ENCODE measurements around the gene SETDB1. TPM values are rescaled to one million over a fixed set of nuclear protein-coding genes. Genes with fewer than 3 reads are reported as not detected.

SETDB1 gene
- total and polyA plus RNA-seq, 10 donors = 16.9 to 82.4 (median 53.6) TPM

GRCh38 chr1:150887018-150887417 is 39.1 kb upstream of the SETDB1 start, which contains the start of gene CTXND2:
Gene CTXND2, plus strand, starts transcription at chr1:150887136. Its CDS starts 25,179 bp downstream, at chr1:150912315.
- Histone ChIP-seq H3K4me1 (peaks cover 3 to 28% (median 10%) of the 10 kb centered on the region in 6 donors), H3K27me3 (replicated peaks in 1 of 7) (no peaks in the 10 kb centered on the region), H3K36me3 (no peaks in the 10 kb centered on the region), H3K4me3 (no peak within 1 kb of the TSS), H3K27ac (no peak within 1 kb of the TSS), H3K9me3 (no peaks in the 10 kb centered on the region)
- TF ChIP-seq, protein P1, sequence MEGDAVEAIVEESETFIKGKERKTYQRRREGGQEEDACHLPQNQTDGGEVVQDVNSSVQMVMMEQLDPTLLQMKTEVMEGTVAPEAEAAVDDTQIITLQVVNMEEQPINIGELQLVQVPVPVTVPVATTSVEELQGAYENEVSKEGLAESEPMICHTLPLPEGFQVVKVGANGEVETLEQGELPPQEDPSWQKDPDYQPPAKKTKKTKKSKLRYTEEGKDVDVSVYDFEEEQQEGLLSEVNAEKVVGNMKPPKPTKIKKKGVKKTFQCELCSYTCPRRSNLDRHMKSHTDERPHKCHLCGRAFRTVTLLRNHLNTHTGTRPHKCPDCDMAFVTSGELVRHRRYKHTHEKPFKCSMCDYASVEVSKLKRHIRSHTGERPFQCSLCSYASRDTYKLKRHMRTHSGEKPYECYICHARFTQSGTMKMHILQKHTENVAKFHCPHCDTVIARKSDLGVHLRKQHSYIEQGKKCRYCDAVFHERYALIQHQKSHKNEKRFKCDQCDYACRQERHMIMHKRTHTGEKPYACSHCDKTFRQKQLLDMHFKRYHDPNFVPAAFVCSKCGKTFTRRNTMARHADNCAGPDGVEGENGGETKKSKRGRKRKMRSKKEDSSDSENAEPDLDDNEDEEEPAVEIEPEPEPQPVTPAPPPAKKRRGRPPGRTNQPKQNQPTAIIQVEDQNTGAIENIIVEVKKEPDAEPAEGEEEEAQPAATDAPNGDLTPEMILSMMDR (IDR thresholded peaks at IDR 0.05 in 8 of 11, conservative IDR thresholded peaks at IDR 0.05 in 3 of 11) = no peak
- no peak for TF ChIP-seq POLR2AphosphoS5 (IDR thresholded peaks at IDR 0.05)
- TF ChIP-seq POLR2A (IDR thresholded peaks at IDR 0.05) = no peak
- intact Hi-C loops (cut with DNase I; ENCODE audit: low total_unique reads) = no loop called here
- 57 to 73% (median 63%) methylated on average over 3 of the region's 3 CpGs for WGBS, 5 donors
- DNase-seq = no peak

- H3K27ac ChIP-seq = no peak overlapping the region
- no peaks in the 10 kb centered on the region for H3K9me3 ChIP-seq
- peaks cover 3 to 24% (median 10%) of the 10 kb centered on the region in 6 donors for H3K4me1 ChIP-seq
- no peak for DNase-seq
- no peaks in the 10 kb centered on the region for H3K27me3 ChIP-seq (replicated peaks in 1 of 7)
- no peaks in the 10 kb centered on the region for H3K36me3 ChIP-seq
- no peak overlapping the region for H3K4me3 ChIP-seq
- intact Hi-C loops (cut with DNase I; ENCODE audit: low total_unique reads) = no loop called here
- TF ChIP-seq POLR2A (IDR thresholded peaks at IDR 0.05) (no peak), POLR2AphosphoS5 (IDR thresholded peaks at IDR 0.05) (no peak)
- TF ChIP-seq, protein P1 (IDR thresholded peaks at IDR 0.05 in 8 of 11, conservative IDR thresholded peaks at IDR 0.05 in 3 of 11) = no peak
- 89 to 97% (median 95%) methylated on average over 8 of the region's 8 CpGs for WGBS, 5 donors
These were observed 37.4 kb upstream of the SETDB1 start for GRCh38 chr1:150888727-150889126.

DNA sequence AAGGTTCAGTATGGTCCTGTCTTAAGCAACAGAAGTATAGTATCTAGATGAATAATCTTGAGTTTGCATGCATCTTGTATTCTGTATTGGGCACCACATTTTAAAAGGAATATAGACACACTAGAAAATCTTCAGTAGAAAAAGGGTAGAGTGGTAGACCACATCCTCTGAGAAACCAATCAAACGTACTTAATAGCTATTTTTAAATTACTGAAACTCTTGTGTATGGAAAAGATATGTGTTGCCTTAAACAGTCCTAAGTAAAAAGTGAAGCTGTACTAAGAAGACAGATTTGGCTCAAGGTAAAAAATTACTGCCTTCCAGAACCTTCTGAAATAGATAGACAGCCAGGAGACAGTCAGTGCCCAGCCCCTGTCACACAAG is 36.1 kb upstream of the SETDB1 start:
- 3 to 26% (median 19%) methylated on average over 1 of the region's 1 CpG for WGBS, 5 donors
- DNase-seq = no peak
- intact Hi-C loops (cut with DNase I; ENCODE audit: low total_unique reads) = no loop called here
- H3K27ac ChIP-seq = peak overlapping the region in 2 of 8 donors; percentile 23 to 32
- TF ChIP-seq POLR2A (IDR thresholded peaks at IDR 0.05) (no peak), POLR2AphosphoS5 (IDR thresholded peaks at IDR 0.05) (no peak)
- TF ChIP-seq, protein P1 (IDR thresholded peaks at IDR 0.05 in 8 of 11, conservative IDR thresholded peaks at IDR 0.05 in 3 of 11) = no peak
- no peaks in the 10 kb centered on the region for H3K9me3 ChIP-seq
- H3K36me3 ChIP-seq = no peaks in the 10 kb centered on the region
- H3K27me3 ChIP-seq (replicated peaks in 1 of 7) = no peaks in the 10 kb centered on the region
- peaks cover 3 to 24% (median 10%) of the 10 kb centered on the region in 6 donors for H3K4me1 ChIP-seq
- H3K4me3 ChIP-seq = no peak overlapping the region

GRCh38 chr1:150893336-150893913 is 32.7 kb upstream of the SETDB1 start:
- no peak for DNase-seq
- 83 to 96% (median 89%) methylated on average over 3 of the region's 3 CpGs for WGBS, 5 donors
- intact Hi-C loops (cut with DNase I; ENCODE audit: low total_unique reads) = no loop called here
- no peak for TF ChIP-seq POLR2A (IDR thresholded peaks at IDR 0.05)
- TF ChIP-seq, protein P1 (IDR thresholded peaks at IDR 0.05 in 8 of 11, conservative IDR thresholded peaks at IDR 0.05 in 3 of 11) = no peak
- TF ChIP-seq POLR2AphosphoS5 (IDR thresholded peaks at IDR 0.05) = no peak
- H3K27me3 ChIP-seq (replicated peaks in 1 of 7) = no peaks in the 10 kb centered on the region
- H3K4me3 ChIP-seq = no peak overlapping the region
- no peaks in the 10 kb centered on the region for H3K9me3 ChIP-seq
- H3K27ac ChIP-seq = no peak overlapping the region
- peaks cover 3 to 24% (median 10%) of the 10 kb centered on the region in 6 donors for H3K4me1 ChIP-seq
- H3K36me3 ChIP-seq = no peaks in the 10 kb centered on the region
